Measurements from ENCODE around the gene CCR6. TPM values are rescaled to one million over a fixed set of nuclear protein-coding genes. Genes with fewer than 3 reads are reported as not detected.

Gene CCR6
- total RNA-seq, 1 experiment from 2014 or later = not detected

DNA sequence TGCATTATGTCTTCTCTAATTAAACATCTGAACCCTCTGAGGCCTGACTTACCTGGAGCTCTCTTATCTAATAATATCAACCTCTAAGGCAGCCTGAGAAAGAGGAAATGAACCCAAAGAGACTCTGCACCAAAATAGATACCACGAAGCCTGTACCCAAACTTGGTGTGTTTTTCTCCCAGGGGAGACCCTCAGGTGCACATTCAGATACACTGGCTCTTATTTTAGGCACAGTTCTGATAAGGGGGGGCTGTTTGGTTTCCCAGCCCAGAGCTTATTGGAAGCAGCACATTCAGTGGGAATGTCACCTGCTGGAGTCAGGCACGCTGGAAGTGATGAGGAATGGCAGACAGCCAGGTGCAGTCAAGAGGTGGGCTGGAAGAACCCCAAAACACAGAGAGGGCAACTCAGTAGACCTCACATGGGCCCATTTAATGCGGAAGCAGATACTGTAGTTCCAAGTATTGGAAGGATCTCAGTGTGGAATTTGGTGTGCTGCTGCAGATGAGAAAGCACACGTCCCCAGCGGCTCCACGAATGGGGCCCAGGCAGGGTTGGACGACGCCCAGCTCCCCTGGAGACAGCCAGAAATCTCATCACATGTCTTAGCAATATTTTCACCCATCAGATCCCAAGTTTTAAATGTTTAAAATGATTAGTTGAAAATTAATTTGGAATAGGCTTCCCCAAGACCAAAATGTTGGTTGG is 9.7 kb upstream of the CCR6 start:
- no peak for DNase-seq

GRCh38 chr6:167113935-167114910 is 8.7 kb upstream of the CCR6 start:
- H3K4me3 ChIP-seq = no peak overlapping the region
- no peaks in the 10 kb centered on the region; the same call in 1 of the 2 replicates for H3K27me3 ChIP-seq
- DNase-seq = no peak
- no peaks in the 10 kb centered on the region for H3K36me3 ChIP-seq
- H3K9me3 ChIP-seq = no peaks in the 10 kb centered on the region

More for the DNA sequence above, 9.7 kb upstream of the CCR6 start:
- no peaks in the 10 kb centered on the region for H3K36me3 ChIP-seq
- no peaks in the 10 kb centered on the region for H3K9me3 ChIP-seq
- no peaks in the 10 kb centered on the region; the same call in 1 of the 2 replicates for H3K27me3 ChIP-seq
- no peak overlapping the region for H3K4me3 ChIP-seq

DNA sequence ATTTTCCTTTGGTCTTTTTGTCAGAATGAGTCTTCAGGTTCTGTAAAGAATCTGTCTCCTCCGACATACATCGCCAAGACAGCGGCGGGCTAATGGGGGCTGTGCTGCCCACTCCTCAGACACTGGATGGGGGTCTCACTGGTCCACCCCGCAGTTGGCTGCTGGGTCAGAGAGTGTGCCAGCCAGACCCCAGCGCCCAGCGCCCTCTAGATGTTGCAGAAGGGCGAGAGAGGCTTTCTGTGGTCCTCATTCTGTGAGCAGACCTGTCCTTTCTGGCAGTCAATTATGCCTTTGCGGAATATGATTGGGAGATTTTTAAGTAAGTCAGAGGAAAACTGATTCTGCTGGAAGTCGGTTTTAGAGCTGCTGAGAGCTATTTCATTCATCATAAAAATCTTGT is 7.8 kb upstream of the CCR6 start:
- Histone ChIP-seq H3K36me3 (no peaks in the 10 kb centered on the region), H3K9me3 (no peaks in the 10 kb centered on the region), H3K27me3 (no peaks in the 10 kb centered on the region; the same call in 1 of the 2 replicates), H3K4me3 (no peak overlapping the region)
- DNase-seq = no peak

- Histone ChIP-seq H3K9me3 (no peaks in the 10 kb centered on the region), H3K36me3 (no peaks in the 10 kb centered on the region), H3K27me3 (no peaks in the 10 kb centered on the region; the same call in 1 of the 2 replicates), H3K4me3 (no peak overlapping the region)
- no peak for DNase-seq
Observed at GRCh38 chr6:167116109-167116837, 6.6 kb upstream of the CCR6 start.

DNA sequence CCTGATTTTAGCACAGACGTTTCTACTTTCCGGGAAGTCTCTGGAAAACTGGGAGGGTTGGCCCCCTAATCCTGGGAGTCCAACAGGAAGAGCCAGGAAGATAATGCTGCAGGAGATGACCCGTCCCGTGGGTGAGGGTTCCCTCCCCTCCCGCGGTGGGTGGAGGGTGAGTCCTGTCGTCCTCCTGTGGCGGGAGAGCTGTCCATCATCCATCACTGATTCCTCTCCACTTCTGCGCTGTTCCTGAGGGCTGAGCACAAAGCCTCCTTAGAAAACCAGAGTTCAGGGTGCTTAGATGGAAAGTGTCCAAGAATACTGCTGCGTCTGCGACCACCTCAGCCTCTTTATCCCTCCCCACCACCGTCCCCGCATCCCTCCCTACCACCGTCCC is 6.1 kb upstream of the CCR6 start:
- H3K36me3 ChIP-seq = no peaks in the 10 kb centered on the region
- DNase-seq = no peak
- no peak overlapping the region for H3K4me3 ChIP-seq
- no peaks in the 10 kb centered on the region; the same call in 1 of the 2 replicates for H3K27me3 ChIP-seq
- no peaks in the 10 kb centered on the region for H3K9me3 ChIP-seq

DNA sequence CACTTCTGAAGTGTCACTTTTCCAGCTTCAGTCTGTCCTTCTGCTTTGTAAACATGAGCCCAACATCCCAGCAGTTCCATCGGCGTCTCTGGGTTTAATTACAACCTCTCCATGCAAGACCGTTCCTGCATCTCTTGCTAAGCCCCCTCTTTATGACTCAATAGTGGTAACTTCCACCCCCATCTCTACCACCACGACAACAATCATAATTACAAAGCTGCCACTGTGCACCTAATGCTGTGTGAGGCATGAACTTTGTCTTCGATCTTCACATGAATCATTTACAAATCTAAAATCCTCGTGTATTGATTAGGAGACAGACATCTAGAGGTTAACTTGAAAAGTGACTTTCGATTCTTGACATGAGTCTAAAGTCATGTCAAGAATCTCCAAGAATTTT is 4.9 kb upstream of the CCR6 start:
- no peaks in the 10 kb centered on the region; the same call in 1 of the 2 replicates for H3K27me3 ChIP-seq
- no peak for DNase-seq
- no peaks in the 10 kb centered on the region for H3K36me3 ChIP-seq
- H3K9me3 ChIP-seq = no peaks in the 10 kb centered on the region
- H3K4me3 ChIP-seq = no peak overlapping the region

GRCh38 chr6:167118839-167119238 is 4.1 kb upstream of the CCR6 start:
- DNase-seq = no peak
- Histone ChIP-seq H3K36me3 (no peaks in the 10 kb centered on the region), H3K27me3 (no peaks in the 10 kb centered on the region; the same call in 1 of the 2 replicates), H3K4me3 (no peak overlapping the region), H3K9me3 (no peaks in the 10 kb centered on the region)

- no peak for DNase-seq
- no peaks in the 10 kb centered on the region; the same call in 1 of the 2 replicates for H3K27me3 ChIP-seq
Observed at GRCh38 chr6:167119670-167120582, 3.0 kb upstream of the CCR6 start.

DNA sequence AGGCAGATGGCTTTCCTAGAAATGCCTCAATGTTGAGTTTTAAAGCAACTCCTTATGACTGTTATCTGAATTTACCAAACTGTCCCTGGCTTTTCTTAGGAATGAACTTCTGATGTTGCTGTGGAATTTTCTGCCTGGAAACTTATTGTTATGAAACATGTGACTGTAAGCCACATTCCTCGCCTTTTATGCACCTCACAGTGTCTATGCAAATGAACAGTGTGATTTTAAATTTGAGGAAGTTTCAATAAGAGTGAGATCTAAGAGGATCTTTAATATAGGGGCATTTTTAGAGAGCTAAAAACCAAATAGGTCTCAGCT is 2.4 kb upstream of the CCR6 start:
- Histone ChIP-seq H3K4me3 (no peak overlapping the region), H3K27me3 (no peaks in the 10 kb centered on the region; the same call in 1 of the 2 replicates), H3K9me3 (no peaks in the 10 kb centered on the region), H3K36me3 (no peaks in the 10 kb centered on the region)
- DNase-seq = no peak

More at GRCh38 chr6:167119670-167120582, 3.0 kb upstream of the CCR6 start:
- H3K4me3 ChIP-seq = no peak overlapping the region
- no peaks in the 10 kb centered on the region for H3K36me3 ChIP-seq
- H3K9me3 ChIP-seq = no peaks in the 10 kb centered on the region

DNA sequence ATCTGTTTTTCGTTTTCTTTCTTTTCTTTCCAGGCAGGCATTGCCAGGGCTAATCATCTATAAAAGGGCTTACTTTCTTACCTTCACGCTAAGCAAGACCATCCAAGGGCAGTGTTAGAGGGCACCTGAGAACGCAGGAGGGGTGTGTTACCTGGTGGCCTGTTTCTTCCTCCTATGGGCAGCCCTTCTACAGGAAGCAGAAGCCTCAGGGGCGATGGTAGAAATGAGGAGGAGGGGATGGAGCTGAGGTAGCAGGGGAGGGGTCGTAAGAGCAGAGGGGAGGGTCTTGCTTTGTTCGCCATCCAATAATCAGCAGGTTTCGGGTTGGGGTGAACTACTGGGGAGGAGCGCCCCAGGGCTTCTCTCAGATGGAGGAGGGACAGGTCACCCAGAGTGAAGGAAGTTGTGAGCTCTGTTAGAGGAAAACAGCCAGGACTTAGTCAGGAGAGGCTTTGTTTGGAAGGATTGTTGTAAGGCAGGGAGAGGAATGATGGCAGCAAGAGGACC is 1.5 kb upstream of the CCR6 start:
- no peak overlapping the region for H3K4me3 ChIP-seq
- H3K27me3 ChIP-seq = no peaks in the 10 kb centered on the region
- DNase-seq = no peak
- no peaks in the 10 kb centered on the region for H3K36me3 ChIP-seq
- no peaks in the 10 kb centered on the region for H3K9me3 ChIP-seq

GRCh38 chr6:167122041-167122826 is 662 bp upstream of the CCR6 start:
- Histone ChIP-seq H3K27me3 (no peaks in the 10 kb centered on the region), H3K9me3 (no peaks in the 10 kb centered on the region), H3K36me3 (no peaks in the 10 kb centered on the region), H3K4me3 (no peak overlapping the region)
- DNase-seq = no peak

DNA sequence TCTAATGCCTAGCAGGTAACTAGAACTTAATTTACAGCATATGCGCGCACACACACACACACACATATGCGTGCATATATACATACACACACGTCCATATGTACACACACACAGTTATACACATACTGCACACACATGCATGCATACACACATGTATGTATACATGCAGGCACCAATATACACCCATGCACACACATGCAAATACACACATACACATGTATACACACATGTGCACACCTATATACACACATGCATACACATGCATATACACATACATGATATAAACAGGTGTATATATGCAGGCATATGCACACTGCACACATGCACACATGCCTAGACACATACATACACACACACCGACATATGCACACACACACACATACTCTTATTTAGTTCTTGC is 1.9 kb downstream of the CCR6 start:
- Histone ChIP-seq H3K27me3 (no peaks in the 10 kb centered on the region), H3K4me3 (no peak overlapping the region), H3K9me3 (no peaks in the 10 kb centered on the region), H3K36me3 (no peaks in the 10 kb centered on the region)
- no peak for DNase-seq

DNA sequence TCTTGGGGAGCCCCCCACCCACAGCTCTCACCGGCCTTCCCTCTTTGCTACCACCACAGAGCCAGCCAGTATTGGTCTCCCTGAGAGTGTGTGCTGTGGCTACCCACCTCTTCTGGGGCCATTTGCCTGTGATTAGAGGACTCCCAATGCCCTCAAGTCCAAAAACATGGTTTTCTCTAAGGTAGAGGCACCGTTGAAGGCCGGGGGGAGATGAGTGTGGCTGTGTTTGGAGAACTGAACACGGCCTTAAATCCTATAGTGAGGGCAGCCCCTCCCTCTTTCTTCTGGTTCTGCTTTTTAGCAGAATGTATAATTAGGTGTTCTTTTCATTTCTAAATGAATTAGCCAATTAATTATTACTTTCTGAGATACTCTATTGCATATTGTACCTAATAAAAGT is 2.5 kb downstream of the CCR6 start:
- no peaks in the 10 kb centered on the region for H3K36me3 ChIP-seq
- H3K9me3 ChIP-seq = no peaks in the 10 kb centered on the region
- no peak for DNase-seq
- no peak overlapping the region for H3K4me3 ChIP-seq
- H3K27me3 ChIP-seq = no peaks in the 10 kb centered on the region

DNA sequence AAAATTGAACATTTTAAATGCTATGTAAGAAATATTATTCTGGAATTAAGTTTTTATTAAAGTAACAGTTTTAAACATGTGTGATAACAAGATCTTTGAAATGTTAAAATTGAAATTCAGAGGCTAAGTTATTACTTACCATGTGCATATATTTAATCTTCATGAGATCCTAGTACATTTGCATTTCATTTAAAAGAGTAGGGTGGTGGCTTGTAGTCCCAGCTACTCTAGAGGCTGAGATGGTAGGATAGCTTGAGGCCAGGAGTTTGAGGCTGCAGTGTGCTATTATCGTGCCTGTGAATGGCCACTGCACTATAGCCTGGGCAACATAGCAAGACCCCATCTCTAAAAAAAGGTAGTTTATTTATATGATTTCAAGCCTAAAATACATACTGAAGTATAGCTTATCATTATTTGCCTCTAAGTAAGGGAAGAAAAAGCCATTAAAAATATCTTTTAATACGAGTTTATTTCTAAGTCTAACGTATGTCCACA is 3.0 kb downstream of the CCR6 start:
- DNase-seq = no peak
- Histone ChIP-seq H3K36me3 (no peaks in the 10 kb centered on the region), H3K27me3 (no peaks in the 10 kb centered on the region), H3K4me3 (no peak overlapping the region), H3K9me3 (no peaks in the 10 kb centered on the region)

Measured in MG63 (cell line).